Fibroblast of peridontal ligament (primary cell): ENCODE results near the gene CPTP.
"Not testable (repeated sequence)": the region's sequence is repeated elsewhere in the genome, so short reads cannot be mapped to it uniquely, and the experiment has no call there.

Experiments
- DNase-seq: peaks from one replicate; pipeline ENCODE4 v3.0.0-alpha.2; 2010; ENCODE audit errors: extremely low read depth

CPTP gene

DNA sequence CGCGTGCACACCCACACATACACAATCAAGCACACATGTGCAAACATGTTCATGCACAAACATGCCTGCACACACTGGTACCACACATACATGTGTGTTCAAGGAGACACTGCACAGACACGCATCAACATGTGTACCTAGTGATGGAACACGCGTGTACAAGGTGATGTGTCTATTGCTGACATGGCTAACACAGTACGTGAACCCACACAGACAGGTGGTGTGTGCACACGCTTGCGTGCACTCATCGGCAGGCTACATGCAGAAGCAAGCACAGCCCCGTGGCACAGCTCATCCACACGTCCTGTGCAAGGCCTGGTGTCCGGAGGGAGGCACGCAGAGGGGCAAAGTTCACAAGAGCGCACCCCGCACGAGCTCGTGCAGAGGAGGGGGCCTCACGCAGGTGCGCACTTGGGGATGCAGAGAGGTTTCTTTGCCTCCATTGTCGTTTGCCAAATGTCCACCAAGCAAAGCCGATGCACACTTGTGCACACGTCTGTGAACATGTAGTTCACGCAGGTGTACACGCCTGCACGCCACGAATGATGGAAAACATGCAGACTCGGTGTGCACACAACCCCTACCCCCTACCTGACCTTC, 17.8 kb upstream of the CPTP start:
- no peak for DNase-seq

DNA sequence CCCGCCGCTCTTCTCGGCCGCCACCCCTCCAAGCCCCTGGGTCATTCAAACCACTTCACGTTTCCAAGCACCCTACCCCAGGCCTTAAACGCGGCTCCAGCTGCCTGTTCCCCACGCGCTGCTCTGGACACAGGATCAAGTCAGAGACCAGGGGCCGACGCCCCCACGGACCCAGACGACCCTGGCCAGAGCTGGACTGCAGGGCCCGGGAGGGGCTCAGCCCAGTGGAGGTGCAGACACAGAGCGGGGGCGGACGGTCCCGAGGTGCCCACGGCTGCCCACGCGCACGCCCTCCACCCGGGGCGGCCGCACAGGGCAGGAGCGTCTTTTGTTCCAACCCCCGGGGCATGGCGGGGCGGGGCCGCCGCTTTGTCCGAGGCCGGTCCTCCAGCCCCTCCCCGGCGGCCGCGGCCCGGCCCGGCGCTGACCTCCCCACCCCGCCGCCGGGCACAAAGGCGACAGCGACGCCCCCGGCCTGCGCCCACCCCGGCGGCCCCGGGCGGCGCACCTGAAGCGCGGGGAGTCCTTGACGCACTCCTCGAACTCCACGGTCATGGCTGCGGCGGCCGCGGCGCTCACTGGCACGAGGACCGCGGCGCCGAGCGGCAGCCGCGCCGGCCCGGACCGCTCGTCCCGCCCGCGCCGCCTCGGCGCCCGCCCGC, 17.2 kb upstream of the CPTP start:
- DNase-seq: no peak

DNA sequence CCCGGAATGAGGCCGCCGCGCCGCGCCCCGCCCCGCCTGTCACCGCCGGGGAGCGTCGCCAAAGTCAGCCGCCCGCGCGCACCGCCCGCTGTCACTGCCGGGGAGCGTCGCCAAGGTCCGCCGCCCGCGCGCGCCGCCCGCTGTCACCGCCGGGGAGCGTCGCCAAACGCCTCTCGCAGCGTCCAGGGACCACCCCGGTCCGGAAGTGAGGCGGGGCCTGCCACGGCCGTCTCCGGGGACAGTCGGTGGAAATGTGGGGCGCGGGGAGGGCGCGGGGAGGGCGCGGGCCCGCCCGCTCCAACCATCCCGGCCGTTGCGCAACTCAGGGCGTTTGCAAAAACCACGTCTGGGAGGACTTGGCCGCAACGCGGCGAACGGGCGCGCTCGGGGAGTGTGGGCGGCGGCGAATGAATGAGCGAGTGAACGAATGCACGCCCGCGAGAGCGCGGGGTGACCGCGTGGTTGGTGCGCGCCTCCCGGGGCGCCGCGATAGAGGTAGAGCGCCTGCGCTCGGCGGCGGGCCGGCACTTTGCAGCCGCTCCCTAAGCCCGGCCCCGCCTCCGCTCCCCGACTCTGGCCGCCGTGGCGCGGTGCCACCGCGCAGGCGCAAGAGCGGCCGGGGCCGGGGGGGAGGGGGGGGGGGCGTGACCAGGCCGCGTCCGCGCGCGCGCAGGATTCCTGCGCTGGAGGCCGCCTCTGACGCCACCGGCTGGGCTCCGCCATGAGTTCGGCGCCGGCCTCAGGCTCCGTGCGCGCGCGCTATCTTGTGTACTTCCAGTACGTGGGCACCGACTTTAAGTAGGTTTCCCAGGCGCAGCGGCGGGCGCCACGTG, 16.5 kb upstream of the CPTP start, which contains the start of the genes ACAP3 and PUSL1:
Gene ACAP3, minus strand, starts transcription at position 8 of the 833 bp plus-strand sequence. CDS start 115 bp downstream, outside the sequence.
Gene PUSL1, plus strand, starts transcription at position 675 of the 833 bp plus-strand sequence. Its CDS starts 47 bp downstream, at position 722.
- peak; percentile 92 for DNase-seq

DNA sequence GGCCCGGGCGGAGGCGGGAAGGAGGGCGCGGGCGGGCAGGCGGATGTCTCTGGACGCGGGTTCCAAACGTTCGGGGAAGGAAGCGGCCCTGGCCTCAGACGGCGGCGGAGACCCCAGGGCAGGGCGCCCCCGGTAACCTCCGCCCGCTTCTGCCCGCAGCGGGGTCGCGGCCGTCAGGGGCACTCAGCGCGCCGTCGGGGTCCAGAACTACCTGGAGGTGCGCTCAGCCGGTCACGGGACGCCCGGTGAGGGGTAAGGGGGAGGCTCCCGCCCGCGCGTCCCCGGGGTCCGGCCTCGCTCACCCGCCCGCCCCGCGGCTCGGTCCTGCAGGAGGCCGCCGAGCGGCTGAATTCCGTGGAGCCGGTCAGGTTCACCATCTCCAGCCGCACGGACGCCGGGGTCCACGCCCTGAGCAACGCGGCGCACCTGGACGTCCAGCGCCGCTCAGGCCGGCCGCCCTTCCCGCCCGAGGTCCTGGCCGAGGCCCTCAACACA, 15.8 kb upstream of the CPTP start:
- DNase-seq: no peak

DNA sequence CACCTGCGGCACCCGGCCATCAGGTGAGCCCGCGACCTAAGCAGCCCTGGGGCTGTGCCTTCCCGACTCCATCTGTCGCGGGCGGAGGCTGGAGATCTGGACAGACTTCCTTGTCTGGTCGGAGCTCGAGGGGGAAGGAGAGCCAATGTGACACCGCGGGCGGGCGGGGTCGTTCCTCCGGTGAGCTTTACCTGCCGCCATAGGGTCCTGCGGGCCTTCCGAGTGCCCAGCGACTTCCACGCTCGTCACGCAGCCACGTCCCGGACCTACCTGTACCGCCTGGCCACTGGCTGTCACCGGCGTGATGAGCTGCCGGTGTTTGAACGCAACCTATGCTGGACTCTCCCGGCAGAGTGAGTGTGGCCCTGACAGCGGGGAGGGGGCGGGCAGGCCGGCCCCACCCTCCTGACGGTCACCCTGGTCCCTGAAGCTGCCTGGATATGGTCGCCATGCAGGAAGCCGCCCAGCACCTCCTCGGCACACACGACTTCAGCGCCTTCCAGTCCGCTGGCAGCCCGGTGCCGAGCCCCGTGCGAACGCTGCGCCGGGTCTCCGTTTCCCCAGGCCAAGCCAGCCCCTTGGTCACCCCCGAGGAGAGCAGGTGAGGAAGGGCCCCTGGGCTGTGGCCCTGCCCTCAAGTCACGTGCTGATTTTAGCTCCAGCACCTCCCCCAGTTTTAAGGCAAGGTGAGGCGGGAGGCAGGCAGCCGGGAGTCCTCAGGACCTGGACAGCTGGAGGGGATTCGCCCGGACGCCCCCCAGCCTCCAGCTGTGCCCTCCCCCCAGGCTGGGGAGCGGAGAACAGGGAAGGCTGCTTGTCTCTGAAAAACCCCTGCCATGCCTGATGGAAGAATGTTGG, 15.1 kb upstream of the CPTP start:
- DNase-seq: no peak

DNA sequence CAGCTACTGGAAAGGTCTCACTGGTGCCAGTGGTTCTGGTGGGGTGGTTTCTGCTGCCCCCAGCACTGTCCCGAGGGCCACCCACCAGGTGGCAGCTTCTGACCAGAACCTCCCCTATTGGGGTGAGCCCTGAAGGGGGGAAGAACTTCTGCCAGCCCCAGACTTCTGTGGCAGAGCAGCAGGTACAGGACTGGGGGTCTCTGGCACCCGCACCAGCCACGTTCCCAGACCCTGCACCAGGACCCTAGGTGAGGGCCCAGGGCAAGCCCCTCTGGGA, 14.6 kb upstream of the CPTP start:
- no peak for DNase-seq

DNA sequence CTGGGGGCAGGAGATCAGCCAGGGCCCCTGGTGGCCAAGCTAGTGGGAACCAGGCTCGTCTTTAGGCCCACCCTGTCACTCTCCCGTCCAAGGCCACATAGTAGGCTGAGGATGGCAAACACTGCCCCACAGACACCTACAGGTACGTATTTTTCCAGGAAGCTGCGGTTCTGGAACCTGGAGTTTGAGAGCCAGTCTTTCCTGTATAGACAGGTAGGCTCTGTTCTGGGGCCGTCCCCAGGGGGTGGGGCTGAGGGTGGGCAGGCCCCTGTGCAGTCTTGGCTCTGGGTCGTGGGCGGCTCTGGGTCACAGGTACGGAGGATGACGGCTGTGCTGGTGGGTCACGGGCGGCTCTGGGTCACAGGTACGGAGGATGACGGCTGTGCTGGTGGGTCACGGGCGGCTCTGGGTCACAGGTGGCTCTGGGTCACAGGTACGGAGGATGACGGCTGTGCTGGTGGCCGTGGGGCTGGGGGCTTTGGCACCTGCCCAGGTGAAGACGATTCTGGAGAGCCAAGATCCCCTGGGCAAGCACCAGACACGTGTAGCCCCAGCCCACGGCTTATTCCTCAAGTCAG, 14.0 kb upstream of the CPTP start:
- no peak for DNase-seq

DNA sequence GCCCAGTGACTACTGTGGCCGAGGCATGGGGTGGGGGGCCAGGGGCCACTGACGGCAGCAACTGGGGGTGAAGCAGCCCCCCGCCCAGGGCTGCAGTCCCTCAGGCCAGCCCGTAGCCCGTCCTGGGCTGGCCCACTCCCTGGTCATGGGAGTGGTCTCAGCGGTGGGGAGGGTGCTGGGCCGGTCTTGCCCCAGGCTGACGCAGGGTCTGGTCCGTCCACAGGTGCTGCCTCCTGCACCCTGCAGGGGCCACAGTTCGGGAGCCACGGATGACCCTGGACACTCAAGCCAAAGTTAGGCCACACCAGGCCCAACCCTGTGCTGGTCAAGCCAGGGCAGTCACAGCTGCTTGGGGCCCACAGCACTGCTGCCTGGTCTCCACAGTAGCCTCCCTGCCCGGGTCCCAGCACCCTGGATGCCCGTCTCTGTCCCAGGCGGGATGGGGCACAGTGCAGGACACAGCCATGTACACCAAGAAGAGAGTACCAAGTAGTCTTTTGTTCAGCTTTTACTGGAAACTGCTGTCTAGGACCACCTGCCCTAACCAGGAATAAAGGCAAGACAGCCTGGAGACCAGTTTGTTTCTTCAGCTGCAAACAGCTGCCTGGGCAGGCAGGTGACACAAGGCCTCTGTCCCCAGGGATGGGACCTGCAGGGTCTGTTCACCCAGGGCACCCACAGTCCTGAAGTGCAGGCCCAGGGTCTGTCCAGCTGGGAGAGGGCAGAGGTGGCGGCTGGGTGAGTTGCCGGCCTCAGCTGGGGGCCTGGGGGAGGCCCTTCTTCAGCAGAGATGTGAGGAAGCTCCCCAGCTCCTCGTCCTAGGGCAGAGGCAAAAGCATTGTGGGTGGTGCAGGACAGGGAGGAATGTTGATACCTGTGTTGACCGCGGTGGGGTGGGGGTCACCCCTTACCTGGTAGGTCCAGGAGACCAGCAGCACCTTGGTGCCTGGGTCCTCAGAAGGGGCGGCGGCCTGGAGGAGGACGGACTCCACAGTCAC, 13.2 kb upstream of the CPTP start:
- DNase-seq: no peak

DNA sequence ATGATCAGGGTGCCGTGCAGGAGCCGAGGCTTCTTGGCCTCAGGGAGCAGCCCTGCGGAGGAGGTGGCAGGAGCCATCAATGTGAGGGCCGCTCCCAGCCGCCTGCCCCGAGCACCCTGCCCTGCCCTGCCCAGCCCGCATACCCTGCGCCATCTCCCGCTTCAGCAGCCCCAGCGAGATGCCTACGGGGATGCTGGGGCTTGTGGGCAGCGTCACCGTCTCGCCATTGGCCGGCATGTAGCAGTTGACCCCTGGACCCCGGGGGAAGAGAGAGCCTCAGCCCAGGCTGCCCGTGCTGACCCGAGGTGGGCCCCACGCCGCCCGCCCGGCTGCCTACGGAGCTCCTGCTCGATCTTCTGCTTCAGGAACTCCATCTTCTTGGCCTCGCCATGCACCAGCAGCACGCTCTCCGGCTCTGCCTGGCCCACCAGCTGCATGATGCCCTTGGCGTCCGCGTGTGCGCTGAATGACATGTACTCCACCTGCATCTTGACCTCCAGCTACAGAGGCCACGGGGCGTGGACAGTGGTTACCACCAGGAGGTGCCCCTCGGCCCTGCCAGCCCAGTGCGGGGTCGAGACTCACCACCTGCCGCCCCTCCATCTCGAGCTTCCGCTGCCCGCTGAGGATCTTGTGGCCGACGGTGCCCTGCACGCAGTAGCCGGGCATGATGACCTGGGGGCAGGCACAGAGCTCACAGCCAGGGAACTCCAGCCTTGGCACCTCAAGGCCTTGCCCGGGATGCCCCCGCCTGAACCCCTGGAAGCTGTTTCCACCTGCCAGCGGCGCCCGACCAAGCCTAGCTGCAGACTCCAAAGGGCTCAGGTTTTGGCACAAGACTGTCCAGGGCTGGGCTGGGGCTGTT, 11.9 kb upstream of the CPTP start:
- DNase-seq: no peak

DNA sequence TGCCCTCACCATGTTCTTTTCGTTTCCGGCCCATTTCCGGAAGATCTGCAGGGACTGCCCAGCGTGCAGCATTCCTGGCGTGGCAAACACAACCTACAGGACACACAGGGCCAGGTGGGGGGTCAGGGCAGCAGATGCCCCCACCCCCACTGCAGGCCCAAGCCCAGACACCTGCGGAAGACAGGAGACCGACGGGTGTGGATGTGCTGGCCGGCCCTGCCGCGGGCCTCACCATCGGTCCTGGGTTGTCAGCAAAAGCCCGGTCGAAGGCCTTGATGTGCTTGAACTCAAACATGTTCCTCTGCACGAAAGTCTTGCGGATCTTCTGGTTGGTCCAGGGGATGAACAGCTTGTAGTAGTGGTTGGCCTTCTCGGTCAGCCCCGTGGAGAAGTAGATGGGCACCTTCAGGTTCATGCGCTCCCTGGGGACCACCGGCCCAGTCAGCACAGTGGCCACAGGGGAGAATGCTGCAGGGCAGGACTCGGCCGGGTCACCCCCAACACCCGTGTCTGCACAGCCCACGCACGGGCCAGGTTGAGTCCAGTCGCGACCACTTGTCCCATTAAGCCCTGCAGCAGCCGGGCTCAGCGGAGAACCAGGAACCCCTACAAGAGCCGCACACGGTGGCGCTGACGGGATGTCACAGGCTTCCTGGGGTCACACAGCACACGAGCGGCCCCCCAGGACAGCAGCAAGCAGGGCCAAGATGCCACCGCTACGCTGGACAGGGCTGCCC, 10.9 kb upstream of the CPTP start:
- no peak for DNase-seq

DNA sequence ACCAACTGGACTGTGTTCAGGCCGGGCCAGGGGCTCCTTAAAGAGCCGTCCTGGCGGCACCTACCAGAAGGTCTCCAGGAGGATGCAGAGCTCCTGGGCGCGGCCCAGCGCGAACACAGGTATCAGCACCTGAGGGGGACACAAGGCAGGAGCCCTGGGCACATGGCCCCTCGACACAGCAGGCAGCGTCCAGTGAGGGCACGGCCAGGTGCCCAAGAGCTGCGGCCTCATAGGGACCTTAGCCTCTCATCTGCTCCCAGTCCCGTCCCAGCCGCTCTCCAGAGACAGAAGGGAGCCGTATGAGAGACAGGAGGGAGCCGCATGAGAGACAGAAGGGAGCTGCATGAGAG, 10.4 kb upstream of the CPTP start:
- no peak for DNase-seq

DNA sequence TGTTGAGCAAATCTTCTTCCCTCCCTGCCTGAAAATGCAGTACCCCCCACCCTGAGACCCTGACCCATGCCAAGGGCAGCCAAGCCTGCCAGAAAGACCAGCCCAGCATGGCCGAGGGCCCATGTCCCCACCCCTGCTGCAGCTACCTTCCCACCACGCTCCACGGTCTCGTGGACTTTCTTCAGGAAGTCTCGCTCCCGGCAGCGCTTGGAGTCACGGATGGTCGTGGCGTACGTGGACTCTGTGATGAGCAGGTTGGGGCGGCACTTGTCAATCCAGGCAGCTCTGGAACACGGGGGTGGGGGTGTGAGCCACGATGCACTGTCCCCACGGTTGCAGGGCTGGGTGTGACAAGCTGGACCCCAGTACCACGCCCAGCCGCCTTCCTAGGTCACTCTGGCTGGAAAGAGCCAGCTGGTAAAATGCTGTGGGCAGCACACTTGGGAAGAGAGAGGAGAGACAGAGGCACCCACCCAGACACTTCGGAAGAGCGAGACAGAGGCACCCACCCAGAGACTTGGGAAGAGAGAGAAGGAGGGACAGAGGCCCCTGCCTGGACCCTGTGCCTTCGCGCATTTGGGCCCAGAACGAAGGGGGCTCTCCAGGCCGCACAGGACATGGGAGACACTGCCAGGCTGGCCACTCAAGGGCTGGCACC, 9.8 kb upstream of the CPTP start:
- no peak for DNase-seq

DNA sequence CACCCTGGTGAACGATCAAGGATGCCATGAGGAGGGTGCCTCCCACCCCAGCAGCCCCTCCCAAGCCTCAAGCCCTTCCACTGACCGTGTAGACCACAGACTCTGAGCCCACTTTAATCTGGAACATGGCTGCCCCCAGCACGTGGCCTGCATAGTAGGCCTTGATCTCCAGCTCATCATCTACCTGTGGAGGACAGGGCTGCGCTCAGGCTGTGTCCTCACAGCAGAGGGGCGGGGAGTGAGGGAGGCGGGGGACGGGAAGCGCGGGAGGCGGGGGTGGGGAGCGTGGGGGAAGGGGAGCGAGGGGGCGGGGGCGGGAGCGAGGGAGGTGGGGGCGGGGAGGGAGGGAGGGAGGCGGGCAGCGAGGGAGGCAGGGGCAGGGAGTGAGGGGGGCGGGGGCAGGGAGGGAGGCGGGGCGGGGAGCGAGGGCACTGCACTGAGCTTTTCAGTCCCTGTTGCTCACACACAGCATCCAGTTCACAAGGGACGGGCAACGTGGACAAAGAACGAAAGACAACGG, 9.1 kb upstream of the CPTP start:
- DNase-seq: no peak

DNA sequence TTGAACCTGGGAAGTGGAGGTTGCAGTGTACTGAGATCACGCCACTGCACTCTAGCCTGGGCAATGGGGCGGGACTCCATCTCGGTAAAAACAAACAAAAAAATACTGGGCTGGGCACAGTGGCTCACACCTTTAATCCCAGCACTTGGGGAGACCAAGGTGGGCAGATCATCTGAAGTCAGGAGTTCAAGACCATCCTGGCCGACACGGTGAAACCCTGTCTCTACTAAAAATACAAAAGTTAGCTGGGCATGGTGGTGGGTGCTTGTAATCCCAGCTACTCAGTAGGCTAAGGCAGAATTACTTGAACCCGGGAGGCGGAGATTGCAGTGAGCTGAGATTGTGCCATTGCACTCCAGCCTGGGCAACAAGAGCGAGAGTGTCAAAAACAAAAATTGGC, 8.4 kb upstream of the CPTP start:
- DNase-seq: not testable (repeated sequence)

DNA sequence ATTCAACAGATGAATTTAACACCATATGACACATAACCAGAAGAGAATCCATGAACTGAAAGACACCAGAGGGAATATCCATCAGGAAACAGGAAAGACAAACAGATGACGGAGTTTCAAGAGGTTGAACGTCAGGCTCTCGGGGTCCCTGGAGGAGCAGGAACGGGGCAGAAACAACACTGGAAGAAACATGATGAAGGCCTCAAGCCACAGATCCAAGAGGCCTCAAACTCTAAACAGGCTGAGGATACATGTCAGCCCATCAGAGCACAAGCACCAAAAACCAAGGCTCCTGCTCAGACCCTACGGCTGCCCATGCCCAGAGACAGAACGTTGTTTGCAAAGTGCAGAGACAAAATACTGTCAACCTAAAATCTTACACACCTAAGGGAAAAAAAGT, 7.2 kb upstream of the CPTP start:
- DNase-seq: no peak

DNA sequence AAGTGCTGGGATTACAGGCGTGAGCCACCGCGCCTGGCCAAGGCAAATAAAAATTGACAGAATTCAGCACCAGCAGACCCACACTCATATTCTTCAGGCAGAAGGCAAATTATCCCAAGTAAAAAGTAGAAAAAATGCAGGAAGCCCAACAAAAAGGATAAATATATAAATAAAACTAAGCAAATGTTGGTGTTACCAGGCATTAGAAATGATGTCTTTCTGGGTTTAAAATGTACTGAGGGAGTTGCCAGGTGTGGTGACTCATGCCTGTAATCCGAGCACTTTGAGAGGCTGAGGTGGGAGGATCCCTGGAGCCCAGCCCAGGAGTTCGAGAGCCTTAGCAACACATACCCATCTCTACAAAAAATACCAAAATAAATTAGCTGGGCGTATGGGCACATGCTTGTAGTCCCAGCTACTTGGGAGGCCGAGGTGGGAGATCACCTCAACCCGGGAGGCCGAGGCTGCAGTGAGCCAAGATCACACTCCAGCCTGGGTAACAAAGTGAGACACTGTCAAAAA, 6.4 kb upstream of the CPTP start:
- peak; percentile 95 for DNase-seq

DNA sequence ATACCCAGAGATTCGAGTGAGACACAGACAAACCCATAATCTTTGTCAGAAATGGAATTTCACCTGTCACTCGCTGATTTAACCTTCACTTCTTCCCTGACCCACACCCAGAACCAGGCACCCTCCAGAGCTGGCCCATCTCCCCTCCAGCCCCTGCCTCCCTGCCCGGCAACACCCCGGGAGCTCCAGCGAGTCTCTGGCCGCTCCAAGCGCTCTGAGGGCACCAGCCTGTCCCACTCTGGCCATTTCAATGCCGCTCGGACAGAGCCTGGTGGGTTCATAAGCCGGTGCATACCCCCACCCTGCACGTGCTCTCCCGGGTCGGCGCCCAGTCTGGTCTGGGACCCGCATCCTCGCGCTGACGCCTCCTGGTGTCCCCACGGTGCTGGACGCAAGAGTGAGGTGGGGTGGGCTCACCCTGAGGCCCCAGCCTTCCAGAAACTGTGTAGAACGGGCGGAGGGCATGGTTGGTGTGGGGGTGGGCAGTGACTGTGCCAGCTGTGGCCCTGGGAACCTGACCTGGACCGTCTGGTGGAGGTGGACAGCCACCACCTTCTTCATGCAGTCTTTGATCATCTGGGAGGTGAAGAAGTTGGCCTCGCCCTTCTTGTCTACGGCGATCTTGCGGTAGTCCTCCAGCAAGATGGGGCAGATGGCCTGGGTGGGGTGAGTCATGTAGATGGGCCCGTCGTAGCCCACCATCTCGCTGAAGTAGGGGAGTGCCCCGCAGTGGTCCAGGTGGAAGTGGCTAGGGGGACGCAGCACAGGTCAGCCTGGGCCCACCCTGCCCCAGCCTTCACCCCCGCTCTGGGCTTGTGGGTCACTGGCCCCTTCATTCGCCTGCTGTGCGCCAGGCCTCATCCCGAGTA, 5.6 kb upstream of the CPTP start:
- no peak for DNase-seq
